ENCODE measurements around the gene PXMP4. TPM values are rescaled to one million over a fixed set of nuclear protein-coding genes. Genes with fewer than 3 reads are reported as not detected.

The PXMP4 gene
- total RNA-seq, 1 experiment from 2014 or later = 5.7 TPM

- H3K36me3 Mint-ChIP-seq (ENCODE audit: insufficient read depth in 1 of 3, low read depth in 3 of 3) = peaks cover 13 to 24% (median 14%) of the 10 kb centered on the region in 3 experiments
- DNase-seq = no peak
- H2BK15ac ChIP-seq (ENCODE audit: low read depth, low read length) = no peak overlapping the region
- H3K4ac ChIP-seq (ENCODE audit: low read depth, low read length) = no peak overlapping the region
- H3K27me3 Mint-ChIP-seq (ENCODE audit: low read depth) = peaks cover 14% of the 10 kb centered on the region
- H4K8ac ChIP-seq (replicated peaks; ENCODE audit: insufficient read length, low read depth, low read length) = no peak overlapping the region
- H3T11ph ChIP-seq (ENCODE audit: low read length) = no peak overlapping the region
- no peak overlapping the region for H4K5ac ChIP-seq (ENCODE audit: insufficient read length, low read depth, low read length)
- H3K14ac ChIP-seq (ENCODE audit: insufficient read depth, low read length) = no peak overlapping the region
- H3K4me1 ChIP-seq (ENCODE audit: insufficient read depth, low read length) = no peaks in the 10 kb centered on the region
- H3K4me2 ChIP-seq (ENCODE audit: insufficient read depth, insufficient read length, low read length) = no peak overlapping the region
- H3K4me3 Mint-ChIP-seq = no peak overlapping the region
- H4K91ac ChIP-seq (ENCODE audit: insufficient read length, low read depth, low read length) = no peak overlapping the region
- H2BK12ac ChIP-seq (ENCODE audit: insufficient read length, low read depth, low read length) = no peak overlapping the region
- no peaks in the 10 kb centered on the region for H3K9me3 ChIP-seq (ENCODE audit: control insufficient read depth, low read depth, low read length)
- peaks cover 26 to 30% of the 10 kb centered on the region in 2 experiments for H3K9me3 Mint-ChIP-seq
- H3K4me1 Mint-ChIP-seq = no peaks in the 10 kb centered on the region
- H3K9ac ChIP-seq (ENCODE audit: extremely low read depth, insufficient read length, low read length) = no peak overlapping the region
- no peaks in the 10 kb centered on the region for H3K79me1 ChIP-seq (ENCODE audit: insufficient read depth, low read depth, low read length, poor library complexity, severe bottlenecking)
- no peak overlapping the region for H2BK120ac ChIP-seq (ENCODE audit: low read depth, low read length, poor library complexity, severe bottlenecking)
- no peak for TF ChIP-seq CTCF (conservative IDR thresholded peaks at IDR 0.05)
- H3K27me3 ChIP-seq (ENCODE audit: insufficient read depth, low read length) = no peaks in the 10 kb centered on the region
- no peak overlapping the region for H3K56ac ChIP-seq (ENCODE audit: insufficient read length, low read depth, low read length)
- H3K23me2 ChIP-seq (ENCODE audit: insufficient read length, low read depth, low read length, poor library complexity, severe bottlenecking) = no peaks in the 10 kb centered on the region
- H3K23ac ChIP-seq (ENCODE audit: insufficient read length, low read depth, low read length) = no peak overlapping the region
- H2AK5ac ChIP-seq (ENCODE audit: insufficient read length, low read length) = no peak overlapping the region
- no peak overlapping the region for H3K27ac ChIP-seq (ENCODE audit: insufficient read length, low read depth, low read length)
- no peaks in the 10 kb centered on the region for H4K20me1 ChIP-seq (ENCODE audit: control insufficient read depth, insufficient read depth, insufficient read length)
- H2BK5ac ChIP-seq (ENCODE audit: insufficient read length, low read length) = no peak overlapping the region
- WGBS (ENCODE audit: extremely low coverage, insufficient read length, low lambda C conversion rate) = no CpG with 5 or more reads among the region's 5 CpGs
- no peaks in the 10 kb centered on the region for H3K79me2 ChIP-seq (ENCODE audit: insufficient read depth, low read length)
- H2AFZ ChIP-seq (ENCODE audit: low read length) = no peak overlapping the region
- no peak overlapping the region for H3K27ac Mint-ChIP-seq
- no peak overlapping the region for H3K18ac ChIP-seq (ENCODE audit: insufficient read length, low read depth, low read length)
- H2BK20ac ChIP-seq (ENCODE audit: low read depth, low read length, poor library complexity, severe bottlenecking) = no peak overlapping the region
Observed at GRCh38 chr20:33702861-33703260, 17.2 kb downstream of the PXMP4 start.
